Ovary (tissue), 9 donors: ENCODE results near the gene TCF12. TPM values are rescaled to one million over a fixed set of nuclear protein-coding genes. Genes with fewer than 3 reads are reported as not detected.
A peak's percentile ranks its signal among the peaks of the same experiment; 100 is the strongest.

ENCODE experiments used
- DNase-seq, 5 donors: peaks; one replicate each; pipeline ENCODE4 v3.0.0-alpha.2; 2019 to 2020
- H3K27ac ChIP-seq, 2 donors: fragments of 200-600 bp; one replicate each; pipeline versions ENCODE4 v1.5.1 to v1.8.0; 2019 to 2022
- H3K27me3 ChIP-seq: fragments of 200-600 bp; one replicate; pipeline ENCODE4 v1.8.0; 2022
- H3K36me3 ChIP-seq: fragments of 200-600 bp; sonication (generic); one replicate; pipeline ENCODE4 v1.5.1; 2019
- H3K4me1 ChIP-seq: one replicate; pipeline ENCODE4 v1.8.1; 2013; ENCODE audit warnings: mild to moderate bottlenecking, moderate library complexity; ENCODE audit not compliant: insufficient read depth
- H3K4me3 ChIP-seq: fragments of 200-600 bp; sonication (generic); one replicate; pipeline ENCODE4 v1.5.1; 2017
- H3K9me3 ChIP-seq, 2 donors: fragments of 200-600 bp in 1 of 2; sonication (generic) in 1 of 2; one replicate each; pipeline versions ENCODE4 v1.5.1 to v1.8.1; 2013 to 2019; ENCODE audit warnings: mild to moderate bottlenecking in 1 of 2, moderate library complexity in 1 of 2
- CTCF ChIP-seq, 3 donors: fragments of 450-650 bp in 2 of 3; fragments of 200-600 bp in 1 of 3; IDR thresholded peaks; one replicate each; pipeline versions ENCODE4 v1.5.1 to v1.8.0; 2016 to 2022; ENCODE audit warnings: antibody characterized with exemption in 3 of 3, mild to moderate bottlenecking in 1 of 3
- EP300 ChIP-seq: sonication (generic); formaldehyde crosslinking; IDR thresholded peaks from one replicate; pipeline ENCODE4 v1.6.1; 2017; ENCODE audit warnings: antibody characterized with exemption
- POLR2A ChIP-seq: fragments of 450-650 bp; IDR thresholded peaks from one replicate; pipeline ENCODE4 v1.6.1; 2017; ENCODE audit warnings: antibody characterized with exemption, mild to moderate bottlenecking, moderate library complexity
- whole genome bisulfite sequencing, 3 donors: extraction: QIAGEN DNeasy Blood & Tissue Kit in 1 of 3; methylation state at CpG; one replicate each; pipeline versions ENCODE4 v1.1.5 to v1.1.7; 2013 to 2017; 5-methylcytosine and 5-hydroxymethylcytosine counted together
- intact Hi-C, 4 donors: fragments of 100-400 bp; cut with DNase I; formaldehyde crosslinking; loops; one replicate each; pipeline versions ENCODE4 v1.11.0 to v1.15.1; 2022 to 2023
- polyA plus RNA-seq, 2 donors: library from polyadenylated mRNA; stranded (reverse); fragments of 200-250 nt in 1 of 2; fragments of 350-450 nt in 1 of 2; fragmentation: Illumina TruSeq in 1 of 2; extraction: RNeasy Lipid Tissue Mini Kit (QIAGEN cat#74804) in 1 of 2; gene quantifications; one replicate each; pipeline ENCODE4 v1.2.3, GENCODE V29; 2013 to 2014
- total RNA-seq, 7 donors: library from RNA; depleted of rRNA in 2 of 7; stranded (reverse); fragments of >200 nt in 2 of 7; fragmentation: NEBNext Ultra II Directional in 3 of 7; extraction: Animal tissue kit (Norgen Biotek cat#: 25700) in 3 of 7; gene quantifications; one replicate each; pipeline versions ENCODE4 v1.1.0 to v1.2.4, GENCODE V29; 2016 to 2023
- donor health status: DM: no; HTN: no; CAD: no; lungs with moderate emphysema.
- donor health status: DM: no; HTN: no; CAD: no.
- donor health status: Bipolar disorder and iron deficiency.
- donor health status: DM: yes; HTN: yes; CAD: no.
- donor health status: DM: no; HTN: no; CAD: no.
- donor health status: DM: yes; HTN: yes; CAD: no.

Gene TCF12
- total and polyA plus RNA-seq, 9 donors: 28.6 to 150 (median 116) TPM

GRCh38 chr15:57019496-57020160 lies 101.2 kb downstream of the TCF12 start:
- intact Hi-C loops: no loop called here
- no peak for DNase-seq
- H3K27ac ChIP-seq: no peak overlapping the region

GRCh38 chr15:57025264-57025926 lies 107.0 kb downstream of the TCF12 start:
- no peak for TF ChIP-seq CTCF (IDR thresholded peaks at IDR 0.05)
- TF ChIP-seq POLR2A: no peak
- no peaks in the 10 kb centered on the region for H3K36me3 ChIP-seq
- intact Hi-C loops: no loop called here
- DNase-seq: no peak
- peaks cover 7% of the 10 kb centered on the region for H3K4me1 ChIP-seq
- no peak overlapping the region for H3K4me3 ChIP-seq
- peak overlapping the region in 1 of 2 donors; percentile 24 for H3K27ac ChIP-seq
- 83 to 85% (median 83%) methylated on average over 10 of the region's 10 CpGs for WGBS, 3 donors
- no peaks in the 10 kb centered on the region for H3K9me3 ChIP-seq
- H3K27me3 ChIP-seq: no peaks in the 10 kb centered on the region

More at GRCh38 chr15:57019496-57020160, 101.2 kb downstream of the TCF12 start:
- 71 to 81% (median 78%) methylated on average over 5 of the region's 5 CpGs for WGBS, 3 donors
- no peaks in the 10 kb centered on the region for H3K27me3 ChIP-seq
- peaks cover 6% of the 10 kb centered on the region for H3K4me1 ChIP-seq
- H3K36me3 ChIP-seq: no peaks in the 10 kb centered on the region
- H3K4me3 ChIP-seq: no peak overlapping the region
- H3K9me3 ChIP-seq: no peaks in the 10 kb centered on the region
- no peak for TF ChIP-seq EP300
- no peak for TF ChIP-seq CTCF (IDR thresholded peaks at IDR 0.05)
- TF ChIP-seq POLR2A: no peak

GRCh38 chr15:57026016-57026592 lies 107.7 kb downstream of the TCF12 start:
- intact Hi-C loops: no loop called here
- no peaks in the 10 kb centered on the region for H3K36me3 ChIP-seq
- no peak for TF ChIP-seq EP300
- no peak for TF ChIP-seq CTCF (IDR thresholded peaks at IDR 0.05)
- TF ChIP-seq POLR2A: no peak
- no peak for DNase-seq
- no peak overlapping the region for H3K4me3 ChIP-seq
- H3K9me3 ChIP-seq: no peaks in the 10 kb centered on the region
- peak overlapping the region in 1 of 2 donors; percentile 24 for H3K27ac ChIP-seq
- H3K27me3 ChIP-seq: no peaks in the 10 kb centered on the region
- peaks cover 7% of the 10 kb centered on the region for H3K4me1 ChIP-seq
- WGBS, 3 donors: 24 to 30% (median 30%) methylated on average over 2 of the region's 2 CpGs

- DNase-seq: no peak
- Histone ChIP-seq H3K4me3 (no peak overlapping the region), H3K27ac (no peak overlapping the region), H3K36me3 (no peaks in the 10 kb centered on the region), H3K9me3 (no peaks in the 10 kb centered on the region), H3K27me3 (no peaks in the 10 kb centered on the region), H3K4me1 (peaks cover 13% of the 10 kb centered on the region)
- no peak for TF ChIP-seq EP300
- no peak for TF ChIP-seq POLR2A
- TF ChIP-seq CTCF (IDR thresholded peaks at IDR 0.05): no peak
- WGBS, 3 donors: 93 to 98% (median 95%) methylated on average over 5 of the region's 5 CpGs
- intact Hi-C loops: no loop called here
Measured at GRCh38 chr15:57027596-57027995, 109.2 kb downstream of the TCF12 start.
